HepG2 (cell line): ENCODE data around the gene NME4. TPM values are rescaled to one million over a fixed set of nuclear protein-coding genes. Genes with fewer than 3 reads are reported as not detected.

Experiments
- ARNT2 ChIP-seq: sonication (generic); formaldehyde crosslinking; IDR thresholded peaks from 2 replicates; pipeline ENCODE4 v1.8.0; 2022; ENCODE audit warnings: mild to moderate bottlenecking, low read depth, missing genetic modification reagents, moderate library complexity
- HNRNPK ChIP-seq: fragments of 200-400 bp; formaldehyde crosslinking; IDR thresholded peaks from 2 replicates; pipeline ENCODE4 v1.6.1; 2018; ENCODE audit warnings: low read length, low read depth, moderate library complexity, mild to moderate bottlenecking; ENCODE audit not compliant: poor library complexity, severe bottlenecking
- KAT7 ChIP-seq: IDR thresholded peaks from 2 replicates; pipeline ENCODE4 v1.6.1; 2018; ENCODE audit warnings: borderline replicate concordance, missing compliant biosample characterization
- MAFF ChIP-seq: IDR thresholded peaks from 2 replicates; pipeline ENCODE4 v1.6.1; 2011; ENCODE audit warnings: low read depth, low read length, improper control_type of control experiment
- MXD1 ChIP-seq: sonication (generic); formaldehyde crosslinking; IDR thresholded peaks from 2 replicates; pipeline ENCODE4 v1.4.0; 2020; ENCODE audit warnings: mild to moderate bottlenecking, missing genetic modification reagents
- MXD3 ChIP-seq: IDR thresholded peaks from 2 replicates; pipeline ENCODE4 v1.6.1; 2016; ENCODE audit warnings: mild to moderate bottlenecking, missing biosample characterization, missing genetic modification reagents
- POLR2G ChIP-seq: fragments of 200-400 bp; formaldehyde crosslinking; IDR thresholded peaks from 2 replicates; pipeline ENCODE4 v1.6.1; 2018; ENCODE audit warnings: mild to moderate bottlenecking, low read depth, low read length, moderate library complexity
- RBFOX2 ChIP-seq: fragments of 200-400 bp; formaldehyde crosslinking; IDR thresholded peaks from 2 replicates; pipeline ENCODE4 v1.6.1; 2017; ENCODE audit warnings: low read depth, mild to moderate bottlenecking, low read length
- REPIN1 ChIP-seq: sonication (generic); formaldehyde crosslinking; IDR thresholded peaks from 2 replicates; pipeline ENCODE4 v1.8.0; 2022; ENCODE audit warnings: missing genetic modification reagents, low read depth, mild to moderate bottlenecking, borderline replicate concordance
- SP140L ChIP-seq: sonication (generic); formaldehyde crosslinking; IDR thresholded peaks from 2 replicates; pipeline ENCODE4 v1.4.0; 2020; ENCODE audit warnings: missing genetic modification reagents, borderline replicate concordance
- TAF1 ChIP-seq: sonication (generic); formaldehyde crosslinking; IDR thresholded peaks from 2 replicates; pipeline ENCODE4 v1.4.0; 2020; ENCODE audit warnings: missing genetic modification reagents
- ZBTB20 ChIP-seq: sonication (generic); formaldehyde crosslinking; IDR thresholded peaks from 2 replicates; pipeline ENCODE4 v1.8.1; 2023; ENCODE audit warnings: missing genetic modification reagents, low read depth, mild to moderate bottlenecking, borderline replicate concordance
- ZEB1 ChIP-seq: IDR thresholded peaks from 2 replicates; pipeline ENCODE4 v1.6.1; 2012; ENCODE audit warnings: mild to moderate bottlenecking, low read depth, inconsistent platforms; ENCODE audit not compliant: insufficient replicate concordance
- ZNF205 ChIP-seq: IDR thresholded peaks from 2 replicates; pipeline ENCODE4 v1.6.1; 2018; ENCODE audit warnings: missing biosample characterization, missing genetic modification reagents
- ZNF768 ChIP-seq: sonication (generic); formaldehyde crosslinking; IDR thresholded peaks from 2 replicates; pipeline ENCODE4 v1.4.0; 2020; ENCODE audit warnings: missing genetic modification reagents
- polyA plus RNA-seq, 8 experiments: library from polyadenylated mRNA; depleted of rRNA in 3 of 8; stranded (reverse) in 7 of 8; unstranded in 1 of 8; fragments of >200 nt; fragmentation: Illumina TruSeq in 4 of 8; extraction: Trizol in 4 of 8; gene quantifications; 2 replicates each; pipeline versions ENCODE4 v1.2.1 to v1.2.3, GENCODE V29; 2011 to 2016; ENCODE audit warnings: low read depth in 4 of 8, missing spikeins in 1 of 8, mixed read lengths in 1 of 8; ENCODE audit not compliant: insufficient read depth in 1 of 8
- total RNA-seq, 5 experiments: library from RNA; depleted of rRNA; stranded (reverse); fragments of >200 nt; fragmentation: Illumina TruSeq; extraction: Trizol; gene quantifications; 2 replicates each; pipeline ENCODE4 v1.2.3, GENCODE V29; 2016; ENCODE audit warnings: low read depth in 1 of 5
- TF ChIP-seq, protein P1 (sequence below): sonication (generic); formaldehyde crosslinking; IDR thresholded peaks from 2 replicates; pipeline ENCODE4 v1.4.0; 2020; ENCODE audit warnings: missing genetic modification reagents
- TF ChIP-seq, protein P2 (sequence below): sonication (generic); formaldehyde crosslinking; IDR thresholded peaks from 2 replicates; pipeline ENCODE4 v1.4.0; 2020; ENCODE audit warnings: missing genetic modification reagents
- TF ChIP-seq, protein P3 (sequence below): sonication (generic); formaldehyde crosslinking; IDR thresholded peaks from 2 replicates; pipeline ENCODE4 v1.4.0; 2020; ENCODE audit warnings: missing genetic modification reagents

Gene NME4
- total and polyA plus RNA-seq, 2 of the 13 experiments (the other 11 are each of a cell fraction or from before 2014, with no cell fraction given), result 121 to 263 TPM

DNA sequence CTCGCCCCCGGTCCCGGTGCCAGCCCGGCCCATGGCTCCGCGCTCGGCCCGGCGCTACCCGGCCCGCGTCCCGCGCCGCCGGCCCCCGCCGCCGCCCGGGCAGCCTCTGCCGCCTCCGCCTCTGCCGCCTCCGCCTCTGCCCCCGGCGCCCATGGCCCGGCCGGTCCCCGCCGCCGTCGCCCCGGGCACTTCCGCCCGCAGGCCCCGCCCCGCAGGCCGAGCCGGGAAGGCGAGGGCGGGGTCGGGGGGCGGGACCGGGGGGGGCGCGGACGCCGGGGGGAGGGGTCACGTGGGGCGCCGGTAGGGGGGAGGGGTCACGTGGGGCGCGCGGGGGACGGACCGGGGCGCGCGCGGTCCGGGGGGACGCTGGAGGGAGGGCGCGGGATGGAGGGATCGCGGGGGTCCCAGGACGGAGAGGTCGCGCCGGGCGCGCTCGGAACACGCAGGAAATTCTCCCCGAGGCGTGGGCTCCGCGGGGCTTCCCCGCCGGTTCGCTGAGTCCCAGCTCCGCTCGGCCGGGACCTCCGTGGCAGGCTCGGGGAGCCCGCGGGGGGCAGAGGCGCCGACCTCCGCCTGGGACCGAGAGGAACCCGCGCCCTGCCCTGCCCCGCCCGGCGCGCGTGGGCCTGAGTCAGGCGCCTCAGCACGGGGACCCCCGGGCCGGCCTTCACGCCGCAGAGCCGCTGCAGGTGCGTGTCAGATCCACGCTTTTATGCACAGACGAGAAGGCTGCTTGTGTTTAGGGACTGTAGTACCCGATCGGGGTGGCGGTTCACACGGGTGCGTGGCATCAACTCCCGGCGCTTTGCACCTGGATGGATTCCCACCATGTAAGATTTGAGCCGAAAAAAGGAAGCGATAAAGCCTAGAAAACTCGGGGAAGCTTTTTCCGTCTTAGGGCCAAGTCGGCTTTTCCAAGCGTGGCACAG, 14.9 kb upstream of the NME4 start, which contains the start of gene PGAP6 (continued):
- TF ChIP-seq SP140L (CRISPR knock-in tag) (no peak), ZEB1 (no peak), MAFF (no peak), ZNF205 (CRISPR knock-in tag) (no peak), ZBTB20 (CRISPR knock-in tag) (no peak), ZNF768 (CRISPR knock-in tag) (0 out of 2 replicates have a peak, but pooled peaks have one; percentile 25), HNRNPK (peak; percentile 87), TAF1 (CRISPR knock-in tag) (0 out of 2 replicates have a peak, but pooled peaks have one; percentile 24), MXD3 (CRISPR knock-in tag) (0 out of 2 replicates have a peak, but pooled peaks have one; percentile 16), MXD1 (CRISPR knock-in tag) (peak; percentile 30; the same call in 1 of the 2 replicates), POLR2G (peak; percentile 66), REPIN1 (CRISPR knock-in tag) (no peak), RBFOX2 (peak; percentile 68; the same call in 1 of the 2 replicates), KAT7 (CRISPR knock-in tag) (peak; percentile 59; the same call in 1 of the 2 replicates), ARNT2 (no peak; the same call in 1 of the 2 replicates)
- TF ChIP-seq, protein P1, sequence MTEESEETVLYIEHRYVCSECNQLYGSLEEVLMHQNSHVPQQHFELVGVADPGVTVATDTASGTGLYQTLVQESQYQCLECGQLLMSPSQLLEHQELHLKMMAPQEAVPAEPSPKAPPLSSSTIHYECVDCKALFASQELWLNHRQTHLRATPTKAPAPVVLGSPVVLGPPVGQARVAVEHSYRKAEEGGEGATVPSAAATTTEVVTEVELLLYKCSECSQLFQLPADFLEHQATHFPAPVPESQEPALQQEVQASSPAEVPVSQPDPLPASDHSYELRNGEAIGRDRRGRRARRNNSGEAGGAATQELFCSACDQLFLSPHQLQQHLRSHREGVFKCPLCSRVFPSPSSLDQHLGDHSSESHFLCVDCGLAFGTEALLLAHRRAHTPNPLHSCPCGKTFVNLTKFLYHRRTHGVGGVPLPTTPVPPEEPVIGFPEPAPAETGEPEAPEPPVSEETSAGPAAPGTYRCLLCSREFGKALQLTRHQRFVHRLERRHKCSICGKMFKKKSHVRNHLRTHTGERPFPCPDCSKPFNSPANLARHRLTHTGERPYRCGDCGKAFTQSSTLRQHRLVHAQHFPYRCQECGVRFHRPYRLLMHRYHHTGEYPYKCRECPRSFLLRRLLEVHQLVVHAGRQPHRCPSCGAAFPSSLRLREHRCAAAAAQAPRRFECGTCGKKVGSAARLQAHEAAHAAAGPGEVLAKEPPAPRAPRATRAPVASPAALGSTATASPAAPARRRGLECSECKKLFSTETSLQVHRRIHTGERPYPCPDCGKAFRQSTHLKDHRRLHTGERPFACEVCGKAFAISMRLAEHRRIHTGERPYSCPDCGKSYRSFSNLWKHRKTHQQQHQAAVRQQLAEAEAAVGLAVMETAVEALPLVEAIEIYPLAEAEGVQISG (CRISPR knock-in tag), result peak; percentile 36; the same call in 1 of the 2 replicates
- TF ChIP-seq, protein P2, sequence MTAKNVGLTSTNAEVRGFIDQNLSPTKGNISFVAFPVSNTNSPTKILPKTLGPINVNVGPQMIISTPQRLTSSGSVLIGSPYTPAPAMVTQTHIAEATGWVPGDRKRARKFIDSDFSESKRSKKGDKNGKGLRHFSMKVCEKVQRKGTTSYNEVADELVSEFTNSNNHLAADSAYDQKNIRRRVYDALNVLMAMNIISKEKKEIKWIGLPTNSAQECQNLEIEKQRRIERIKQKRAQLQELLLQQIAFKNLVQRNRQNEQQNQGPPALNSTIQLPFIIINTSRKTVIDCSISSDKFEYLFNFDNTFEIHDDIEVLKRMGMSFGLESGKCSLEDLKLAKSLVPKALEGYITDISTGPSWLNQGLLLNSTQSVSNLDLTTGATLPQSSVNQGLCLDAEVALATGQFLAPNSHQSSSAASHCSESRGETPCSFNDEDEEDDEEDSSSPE (CRISPR knock-in tag), result 0 out of 2 replicates have a peak, but pooled peaks have one; percentile 32
- TF ChIP-seq, protein P3, sequence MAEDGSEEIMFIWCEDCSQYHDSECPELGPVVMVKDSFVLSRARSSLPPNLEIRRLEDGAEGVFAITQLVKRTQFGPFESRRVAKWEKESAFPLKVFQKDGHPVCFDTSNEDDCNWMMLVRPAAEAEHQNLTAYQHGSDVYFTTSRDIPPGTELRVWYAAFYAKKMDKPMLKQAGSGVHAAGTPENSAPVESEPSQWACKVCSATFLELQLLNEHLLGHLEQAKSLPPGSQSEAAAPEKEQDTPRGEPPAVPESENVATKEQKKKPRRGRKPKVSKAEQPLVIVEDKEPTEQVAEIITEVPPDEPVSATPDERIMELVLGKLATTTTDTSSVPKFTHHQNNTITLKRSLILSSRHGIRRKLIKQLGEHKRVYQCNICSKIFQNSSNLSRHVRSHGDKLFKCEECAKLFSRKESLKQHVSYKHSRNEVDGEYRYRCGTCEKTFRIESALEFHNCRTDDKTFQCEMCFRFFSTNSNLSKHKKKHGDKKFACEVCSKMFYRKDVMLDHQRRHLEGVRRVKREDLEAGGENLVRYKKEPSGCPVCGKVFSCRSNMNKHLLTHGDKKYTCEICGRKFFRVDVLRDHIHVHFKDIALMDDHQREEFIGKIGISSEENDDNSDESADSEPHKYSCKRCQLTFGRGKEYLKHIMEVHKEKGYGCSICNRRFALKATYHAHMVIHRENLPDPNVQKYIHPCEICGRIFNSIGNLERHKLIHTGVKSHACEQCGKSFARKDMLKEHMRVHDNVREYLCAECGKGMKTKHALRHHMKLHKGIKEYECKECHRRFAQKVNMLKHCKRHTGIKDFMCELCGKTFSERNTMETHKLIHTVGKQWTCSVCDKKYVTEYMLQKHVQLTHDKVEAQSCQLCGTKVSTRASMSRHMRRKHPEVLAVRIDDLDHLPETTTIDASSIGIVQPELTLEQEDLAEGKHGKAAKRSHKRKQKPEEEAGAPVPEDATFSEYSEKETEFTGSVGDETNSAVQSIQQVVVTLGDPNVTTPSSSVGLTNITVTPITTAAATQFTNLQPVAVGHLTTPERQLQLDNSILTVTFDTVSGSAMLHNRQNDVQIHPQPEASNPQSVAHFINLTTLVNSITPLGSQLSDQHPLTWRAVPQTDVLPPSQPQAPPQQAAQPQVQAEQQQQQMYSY (CRISPR knock-in tag), result no peak
